Measurements from ENCODE around the gene OBSCN. TPM values are rescaled to one million over a fixed set of nuclear protein-coding genes. Genes with fewer than 3 reads are reported as not detected.

Gene OBSCN
- total RNA-seq, 1 experiment from 2014 or later: 33.3 TPM

GRCh38 chr1:228354390-228355320 is 146.8 kb downstream of the OBSCN start:
- Mint-ChIP-seq H3K27me3 (ENCODE audit: low read depth) (no peaks in the 10 kb centered on the region; the same call in 1 of the 2 replicates), H3K27ac (no peak overlapping the region), H3K9me3 (no peaks in the 10 kb centered on the region), H3K4me3 (no peak overlapping the region), H3K36me3 (ENCODE audit: insufficient read depth in 1 of 3, low read depth in 3 of 3) (peaks cover 0 to 6% (median 5%) of the 10 kb centered on the region in 3 experiments; a peak in 4 of 7 replicates), H3K4me1 (0 out of 4 replicates have a peak, but pooled peaks cover 0 to 3% of the 10 kb centered on the region in 2 experiments)
- Histone ChIP-seq H3K79me2 (ENCODE audit: insufficient read depth, low read length) (no peaks in the 10 kb centered on the region), H3K9ac (ENCODE audit: extremely low read depth, insufficient read length, low read length) (no peak overlapping the region), H4K20me1 (ENCODE audit: control insufficient read depth, insufficient read depth, insufficient read length) (peaks cover 4% of the 10 kb centered on the region), H2BK5ac (ENCODE audit: insufficient read length, low read length) (no peak overlapping the region), H4K5ac (ENCODE audit: insufficient read length, low read depth, low read length) (no peak overlapping the region), H2BK12ac (ENCODE audit: insufficient read length, low read depth, low read length) (no peak overlapping the region), H2BK20ac (ENCODE audit: low read depth, low read length, poor library complexity, severe bottlenecking) (no peak overlapping the region), H3K27me3 (ENCODE audit: insufficient read depth, low read length) (no peaks in the 10 kb centered on the region), H4K8ac (replicated peaks; ENCODE audit: insufficient read length, low read depth, low read length) (no peak overlapping the region), H2BK15ac (ENCODE audit: low read depth, low read length) (no peak overlapping the region), H3K9me3 (ENCODE audit: control insufficient read depth, low read depth, low read length) (no peaks in the 10 kb centered on the region), H2AFZ (ENCODE audit: low read length) (no peak overlapping the region), H3K4ac (ENCODE audit: low read depth, low read length) (no peak overlapping the region), H3K56ac (ENCODE audit: insufficient read length, low read depth, low read length) (no peak overlapping the region), H4K91ac (ENCODE audit: insufficient read length, low read depth, low read length) (no peak overlapping the region), H3K23ac (ENCODE audit: insufficient read length, low read depth, low read length) (no peak overlapping the region), H3K23me2 (ENCODE audit: insufficient read length, low read depth, low read length, poor library complexity, severe bottlenecking) (no peaks in the 10 kb centered on the region), H3K18ac (ENCODE audit: insufficient read length, low read depth, low read length) (no peak overlapping the region), H3K4me1 (ENCODE audit: insufficient read depth, low read length) (no peaks in the 10 kb centered on the region), H2AK5ac (ENCODE audit: insufficient read length, low read length) (no peak overlapping the region), H3T11ph (ENCODE audit: low read length) (no peak overlapping the region), H2BK120ac (ENCODE audit: low read depth, low read length, poor library complexity, severe bottlenecking) (no peak overlapping the region), H3K27ac (ENCODE audit: insufficient read length, low read depth, low read length) (no peak overlapping the region), H3K79me1 (ENCODE audit: insufficient read depth, low read depth, low read length, poor library complexity, severe bottlenecking) (no peaks in the 10 kb centered on the region), H3K14ac (ENCODE audit: insufficient read depth, low read length) (no peak overlapping the region; the same call in 1 of the 2 replicates), H3K4me2 (ENCODE audit: insufficient read depth, insufficient read length, low read length) (no peak overlapping the region)
- DNase-seq: no peak
- WGBS (ENCODE audit: extremely low coverage, insufficient read length, low lambda C conversion rate): no CpG with 5 or more reads among the region's 19 CpGs
- TF ChIP-seq CTCF (conservative IDR thresholded peaks at IDR 0.05): no peak

Measured in H9 (cell line).